ENCODE data around the gene NOTCH4. TPM values are rescaled to one million over a fixed set of nuclear protein-coding genes. Genes with fewer than 3 reads are reported as not detected.

NOTCH4 gene
- total RNA-seq, 1 experiment from 2014 or later, result 0.43 TPM

- no peak for TF ChIP-seq CTCF (IDR thresholded peaks at IDR 0.05; ENCODE audit: insufficient read depth in 1 of 2, low read depth in 1 of 2, low read length in 1 of 2, severe bottlenecking in 1 of 2, unreplicated experiment in 1 of 2)
- ChIA-PET CTCF (no interaction called here), POLR2A (no interaction called here)
- Mint-ChIP-seq H3K36me3 (ENCODE audit: insufficient read depth, unreplicated experiment) (peaks cover 17% of the 10 kb centered on the region), H3K4me3 (ENCODE audit: unreplicated experiment) (peak overlapping the region; percentile 26), H3K27ac (ENCODE audit: unreplicated experiment) (peak overlapping the region; percentile 96), H3K4me1 (ENCODE audit: low read depth, unreplicated experiment) (peaks cover 36% of the 10 kb centered on the region), H3K27me3 (ENCODE audit: insufficient read depth, unreplicated experiment) (no peaks in the 10 kb centered on the region), H3K9me3 (ENCODE audit: unreplicated experiment) (no peaks in the 10 kb centered on the region)
- no TSS peak for BruUV-seq (replicated peaks)
- no peaks in the 10 kb centered on the region for H3K9me3 ChIP-seq
- no peaks in the 10 kb centered on the region for H3K27me3 ChIP-seq (replicated peaks; ENCODE audit: control insufficient read depth, insufficient read depth, low read length)
- intact Hi-C loops (cut with micrococcal nuclease; ENCODE audit: unreplicated experiment), result no loop called here
- H3K36me3 ChIP-seq (ENCODE audit: control insufficient read depth, insufficient read depth, low read length), result no peaks in the 10 kb centered on the region
- H3K4me1 ChIP-seq, result peaks cover 46% of the 10 kb centered on the region
- H3K4me3 ChIP-seq (ENCODE audit: low read depth, low read length), result no peak overlapping the region
- DNase-seq, result no peak
Measured at GRCh38 chr6:32149932-32150870, 73.7 kb downstream of the NOTCH4 start.

DNA sequence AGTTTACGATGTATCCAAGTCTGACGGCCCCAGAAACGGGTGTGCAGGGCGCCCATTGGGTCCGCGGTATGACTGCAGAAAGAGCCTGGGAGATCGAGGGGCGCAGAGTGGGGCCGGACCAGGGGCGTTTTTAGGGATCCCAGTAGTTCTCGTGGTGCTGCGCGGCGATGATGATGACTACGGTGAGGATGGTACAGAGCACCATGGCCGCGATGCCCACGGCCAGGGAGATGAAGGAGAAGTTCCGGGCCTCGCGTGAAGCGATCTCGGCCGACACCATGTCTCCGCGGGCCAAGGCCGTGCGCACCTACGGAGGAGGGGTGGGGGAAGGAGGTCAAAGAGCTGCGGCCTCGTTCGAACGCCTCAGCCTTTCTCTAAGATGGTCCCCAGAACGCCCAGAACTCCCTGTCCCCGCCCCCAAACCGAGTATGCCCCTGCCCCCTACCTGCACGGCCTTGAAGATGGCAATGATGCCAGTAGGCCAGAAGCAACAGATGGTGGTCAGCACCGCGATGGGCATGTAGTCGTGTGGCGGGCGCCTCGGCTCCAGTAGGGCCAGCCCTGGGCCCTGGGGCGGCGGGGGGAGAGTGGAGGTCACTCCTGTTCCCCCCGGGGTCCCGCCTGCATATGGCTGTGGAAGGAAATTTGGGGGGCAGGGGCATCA, 74.6 kb downstream of the NOTCH4 start:
- Mint-ChIP-seq H3K27me3 (ENCODE audit: insufficient read depth, unreplicated experiment) (no peaks in the 10 kb centered on the region), H3K36me3 (ENCODE audit: insufficient read depth, unreplicated experiment) (peaks cover 7% of the 10 kb centered on the region), H3K4me1 (ENCODE audit: low read depth, unreplicated experiment) (peaks cover 36% of the 10 kb centered on the region), H3K4me3 (ENCODE audit: unreplicated experiment) (no peak overlapping the region), H3K27ac (ENCODE audit: unreplicated experiment) (no peak overlapping the region), H3K9me3 (ENCODE audit: unreplicated experiment) (no peaks in the 10 kb centered on the region)
- DNase-seq, result no peak
- TF ChIP-seq CTCF (IDR thresholded peaks at IDR 0.05; ENCODE audit: insufficient read depth in 1 of 2, low read depth in 1 of 2, low read length in 1 of 2, severe bottlenecking in 1 of 2, unreplicated experiment in 1 of 2), result no peak
- no peak overlapping the region for H3K4me3 ChIP-seq (ENCODE audit: low read depth, low read length)
- H3K27me3 ChIP-seq (replicated peaks; ENCODE audit: control insufficient read depth, insufficient read depth, low read length), result no peaks in the 10 kb centered on the region
- H3K36me3 ChIP-seq (ENCODE audit: control insufficient read depth, insufficient read depth, low read length), result no peaks in the 10 kb centered on the region
- intact Hi-C loops (cut with micrococcal nuclease; ENCODE audit: unreplicated experiment), result no loop called here
- ChIA-PET POLR2A (no interaction called here), CTCF (no interaction called here)
- no peaks in the 10 kb centered on the region for H3K9me3 ChIP-seq
- H3K4me1 ChIP-seq, result peaks cover 47% of the 10 kb centered on the region
- no TSS peak for BruUV-seq (replicated peaks)

DNA sequence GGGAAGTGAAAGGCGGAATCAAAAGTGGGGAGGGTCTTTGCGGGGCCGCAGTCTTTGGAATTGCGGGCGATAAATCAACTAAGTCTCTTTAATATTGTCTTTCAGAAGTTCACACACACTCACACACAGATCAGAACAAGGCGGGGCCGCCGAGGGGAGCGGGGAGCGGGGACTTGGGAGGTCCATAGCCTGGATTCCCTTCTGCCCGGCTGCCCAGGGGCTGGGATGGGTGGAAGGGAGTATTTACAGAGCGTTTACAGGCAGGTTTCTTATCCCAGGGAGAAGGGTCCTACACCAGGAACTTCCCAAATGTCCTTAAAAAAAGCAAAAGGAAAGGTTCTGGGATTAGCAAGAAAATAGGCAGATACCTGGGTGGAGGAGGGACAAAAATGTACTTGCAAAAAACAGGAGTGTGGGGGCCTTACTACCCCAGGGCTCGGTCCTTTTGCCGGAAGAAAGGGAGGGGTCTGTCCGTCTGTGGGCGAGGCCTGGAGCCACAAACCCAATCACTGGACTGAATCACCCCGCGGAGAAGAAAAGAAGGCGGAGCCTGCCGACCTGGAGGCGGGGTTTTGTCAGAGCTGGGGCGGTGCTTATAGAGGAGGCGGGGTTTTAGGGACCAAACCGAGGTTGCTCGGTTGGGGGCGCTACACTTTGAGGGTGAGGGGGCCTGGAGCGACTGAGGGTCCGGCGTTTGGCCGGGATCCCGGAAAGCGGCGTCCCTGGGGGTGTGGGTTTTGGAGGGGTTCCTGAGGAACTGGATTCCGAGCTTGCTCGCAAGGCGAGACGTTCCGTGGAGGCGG, 75.4 kb downstream of the NOTCH4 start:
- Histone ChIP-seq H3K4me3 (ENCODE audit: low read depth, low read length) (no peak overlapping the region), H3K9me3 (no peaks in the 10 kb centered on the region), H3K36me3 (ENCODE audit: control insufficient read depth, insufficient read depth, low read length) (no peaks in the 10 kb centered on the region), H3K27me3 (replicated peaks; ENCODE audit: control insufficient read depth, insufficient read depth, low read length) (no peaks in the 10 kb centered on the region), H3K4me1 (peaks cover 55% of the 10 kb centered on the region)
- BruUV-seq (replicated peaks), result no TSS peak
- ChIA-PET POLR2A (no interaction called here), CTCF (no interaction called here)
- no peaks in the 10 kb centered on the region for H3K9me3 Mint-ChIP-seq (ENCODE audit: unreplicated experiment)
- H3K36me3 Mint-ChIP-seq (ENCODE audit: insufficient read depth, unreplicated experiment), result no peaks in the 10 kb centered on the region
- H3K27me3 Mint-ChIP-seq (ENCODE audit: insufficient read depth, unreplicated experiment), result no peaks in the 10 kb centered on the region
- H3K4me1 Mint-ChIP-seq (ENCODE audit: low read depth, unreplicated experiment), result peaks cover 36% of the 10 kb centered on the region
- no peak overlapping the region for H3K4me3 Mint-ChIP-seq (ENCODE audit: unreplicated experiment)
- H3K27ac Mint-ChIP-seq (ENCODE audit: unreplicated experiment), result peak overlapping the region; percentile 81
- no peak for DNase-seq
- intact Hi-C loops (cut with micrococcal nuclease; ENCODE audit: unreplicated experiment), result no loop called here
- TF ChIP-seq CTCF (IDR thresholded peaks at IDR 0.05; ENCODE audit: insufficient read depth in 1 of 2, low read depth in 1 of 2, low read length in 1 of 2, severe bottlenecking in 1 of 2, unreplicated experiment in 1 of 2), result no peak

All from Caco-2 (cell line).